Lower lobe of right lung (tissue), 2 donors: ENCODE data around the gene LRPAP1. TPM values are rescaled to one million over a fixed set of nuclear protein-coding genes. Genes with fewer than 3 reads are reported as not detected.

Experiments
- ATAC-seq, 2 donors: fragments of 200-7000 bp; cut with Tn5 transposase; one replicate each; pipeline ENCODE4 v1.9.1; 2020 to 2022; ENCODE audit warnings: mild to moderate bottlenecking in 2 of 2, moderate library complexity in 2 of 2
- DNase-seq: peaks from one replicate; pipeline ENCODE4 v3.0.0-alpha.2; 2020
- H3K27ac ChIP-seq: fragments of 200-600 bp; one replicate; pipeline ENCODE4 v1.8.0; 2022
- H3K27me3 ChIP-seq: fragments of 200-600 bp; one replicate; pipeline ENCODE4 v1.8.0; 2022; ENCODE audit warnings: low read depth
- H3K36me3 ChIP-seq: fragments of 200-600 bp; one replicate; pipeline ENCODE4 v1.8.0; 2022; ENCODE audit warnings: mild to moderate bottlenecking
- H3K4me1 ChIP-seq: fragments of 200-600 bp; one replicate; pipeline ENCODE4 v1.8.0; 2022
- H3K4me3 ChIP-seq: fragments of 200-600 bp; one replicate; pipeline ENCODE4 v1.8.0; 2022; ENCODE audit warnings: mild to moderate bottlenecking
- H3K9me3 ChIP-seq: fragments of 200-600 bp; one replicate; pipeline ENCODE4 v1.8.0; 2022
- CTCF ChIP-seq: fragments of 200-600 bp; IDR thresholded peaks from one replicate; pipeline ENCODE4 v1.8.0; 2022; ENCODE audit warnings: antibody characterized with exemption, mild to moderate bottlenecking
- intact Hi-C: fragments of 100-400 bp; cut with DNase I; formaldehyde crosslinking; loops from one replicate; pipeline ENCODE4 v1.11.0; 2022
- total RNA-seq: library from RNA; stranded (reverse); fragmentation: NEBNext Ultra II Directional; extraction: Animal tissue kit (Norgen Biotek cat#: 25700); gene quantifications from one replicate; pipeline ENCODE4 v1.2.1, GENCODE V29; 2021
- donor health status: DM: no; HTN: yes; CAD: no; lungs with severe emphysema.

Gene LRPAP1
- total RNA-seq, 1 donor from 2014 or later, result 224 TPM

GRCh38 chr4:3524349-3524748 lies 7.9 kb downstream of the LRPAP1 start:
- H3K4me3 ChIP-seq, result no peak overlapping the region
- no peaks in the 10 kb centered on the region for H3K9me3 ChIP-seq
- TF ChIP-seq CTCF, result no peak
- ATAC-seq (no peak), DNase-seq (peak; percentile 36)
- H3K36me3 ChIP-seq, result peaks cover 88% of the 10 kb centered on the region
- intact Hi-C loops, result no loop called here
- H3K4me1 ChIP-seq, result peaks cover 10% of the 10 kb centered on the region
- H3K27me3 ChIP-seq, result no peaks in the 10 kb centered on the region
- no peak overlapping the region for H3K27ac ChIP-seq

DNA sequence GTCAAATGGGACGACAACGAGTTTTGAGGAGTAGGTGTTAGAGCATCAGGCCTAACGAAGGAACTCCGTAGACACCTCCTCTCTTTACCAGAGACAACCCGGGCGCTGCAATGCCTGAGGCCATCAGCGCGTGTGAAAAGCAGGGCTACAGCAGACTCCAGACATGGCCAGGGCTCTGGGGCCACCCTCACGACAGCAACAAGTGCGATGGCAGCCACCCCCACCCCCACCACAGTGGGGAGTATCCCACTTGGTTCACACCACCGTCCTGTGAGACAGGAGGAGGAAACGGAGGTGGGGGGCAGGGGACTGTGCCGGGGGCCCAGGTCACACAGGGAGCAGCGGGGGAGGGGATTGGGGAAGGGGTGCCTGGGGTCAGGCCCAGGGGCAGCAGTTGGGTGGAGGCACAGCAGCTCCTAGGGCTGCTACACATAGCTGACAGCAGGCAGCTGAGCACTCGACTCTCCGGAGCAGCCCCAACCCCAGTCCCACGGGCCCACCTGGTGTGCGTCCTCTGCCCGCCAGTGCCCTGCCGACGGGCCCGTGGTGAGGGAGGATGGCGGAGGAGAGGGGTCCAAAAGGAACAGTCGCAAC lies 8.5 kb downstream of the LRPAP1 start:
- peak; percentile 33 for DNase-seq
- Histone ChIP-seq H3K27me3 (no peaks in the 10 kb centered on the region), H3K27ac (no peak overlapping the region), H3K4me3 (no peak overlapping the region), H3K9me3 (no peaks in the 10 kb centered on the region), H3K4me1 (peaks cover 4% of the 10 kb centered on the region), H3K36me3 (peaks cover 88% of the 10 kb centered on the region)
- ATAC-seq, result no peak
- intact Hi-C loops, result no loop called here
- no peak for TF ChIP-seq CTCF

- H3K27me3 ChIP-seq, result no peaks in the 10 kb centered on the region
- no peaks in the 10 kb centered on the region for H3K4me1 ChIP-seq
- no peaks in the 10 kb centered on the region for H3K9me3 ChIP-seq
- H3K4me3 ChIP-seq, result no peak overlapping the region
- no peak for TF ChIP-seq CTCF
- intact Hi-C loops, result no loop called here
- ATAC-seq, result no peak
- H3K27ac ChIP-seq, result no peak overlapping the region
- peak; percentile 17 for DNase-seq
- peaks cover 88% of the 10 kb centered on the region for H3K36me3 ChIP-seq
These were observed 9.0 kb downstream of the LRPAP1 start for GRCh38 chr4:3523146-3523627.

DNA sequence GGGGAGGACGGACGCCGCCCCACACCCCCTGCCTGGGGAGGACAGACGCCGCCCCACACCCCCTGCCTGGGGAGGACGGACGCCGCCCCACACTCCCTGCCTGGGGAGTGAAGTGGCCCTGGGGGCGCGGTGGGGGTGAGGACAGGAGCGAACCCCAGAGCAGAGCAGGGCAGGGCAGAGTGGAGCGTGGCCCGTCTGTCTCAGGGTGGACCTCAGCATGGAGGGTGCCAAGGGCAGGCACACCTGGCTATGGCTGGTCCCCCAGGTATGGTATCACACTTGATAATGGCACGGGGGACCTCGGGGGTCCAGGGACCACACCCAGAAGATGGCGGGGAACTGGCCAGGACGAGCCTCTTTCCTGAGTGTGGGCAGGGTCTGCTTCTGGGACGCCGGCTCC lies 9.6 kb downstream of the LRPAP1 start:
- Histone ChIP-seq H3K4me3 (no peak overlapping the region), H3K27ac (no peak overlapping the region), H3K9me3 (no peaks in the 10 kb centered on the region), H3K36me3 (peaks cover 88% of the 10 kb centered on the region), H3K4me1 (no peaks in the 10 kb centered on the region), H3K27me3 (no peaks in the 10 kb centered on the region)
- ATAC-seq, result no peak
- peak; percentile 15 for DNase-seq
- intact Hi-C loops, result no loop called here
- no peak for TF ChIP-seq CTCF

DNA sequence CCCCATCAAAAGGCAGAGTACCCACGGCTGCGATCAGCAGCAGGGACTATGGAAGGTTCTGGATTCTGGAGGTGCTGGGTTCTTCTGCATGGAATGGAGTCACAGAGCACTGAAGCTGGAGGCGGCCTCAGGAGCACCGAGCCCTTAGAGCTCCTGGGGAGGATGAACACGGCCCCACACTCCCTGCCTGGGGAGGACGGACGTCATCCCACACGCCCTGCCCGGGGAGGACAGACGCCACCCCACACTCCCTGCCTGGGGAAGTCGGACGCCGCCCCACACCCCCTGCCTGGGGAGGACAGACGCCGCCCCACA lies 9.9 kb downstream of the LRPAP1 start:
- TF ChIP-seq CTCF, result no peak

More for the DNA sequence above, 9.9 kb downstream of the LRPAP1 start:
- no peak overlapping the region for H3K27ac ChIP-seq
- H3K9me3 ChIP-seq, result no peaks in the 10 kb centered on the region
- DNase-seq (peak; percentile 28), ATAC-seq (no peak)
- no peak overlapping the region for H3K4me3 ChIP-seq
- H3K36me3 ChIP-seq, result peaks cover 92% of the 10 kb centered on the region
- no peaks in the 10 kb centered on the region for H3K27me3 ChIP-seq
- no peaks in the 10 kb centered on the region for H3K4me1 ChIP-seq
- intact Hi-C loops, result no loop called here
